NCI-H2196 (cell line): ENCODE measurements around the gene COX10.
"Not testable (repeated sequence)": the region's sequence is repeated elsewhere in the genome, so short reads cannot be mapped to it uniquely, and the experiment has no call there.

Experiments
- DNase-seq: peaks from one replicate; lab custom pipeline; 2025; ENCODE audit not compliant: unreplicated experiment; lab: John Stamatoyannopoulos, UW

The COX10 gene

GRCh38 chr17:14169287-14169686 is 100.0 kb downstream of the COX10 start:
- DNase-seq = no peak

GRCh38 chr17:14169901-14170300 is 100.6 kb downstream of the COX10 start:
- no peak for DNase-seq

- DNase-seq = not testable (repeated sequence)
These were observed 107.7 kb downstream of the COX10 start for GRCh38 chr17:14176989-14177388.

- DNase-seq = not testable (repeated sequence)
These were observed 108.5 kb downstream of the COX10 start for GRCh38 chr17:14177801-14178200.

- DNase-seq = not testable (repeated sequence)
These were observed 110.6 kb downstream of the COX10 start for GRCh38 chr17:14179951-14180350.

GRCh38 chr17:14182084-14182483 is 112.8 kb downstream of the COX10 start:
- not testable (repeated sequence) for DNase-seq

DNA sequence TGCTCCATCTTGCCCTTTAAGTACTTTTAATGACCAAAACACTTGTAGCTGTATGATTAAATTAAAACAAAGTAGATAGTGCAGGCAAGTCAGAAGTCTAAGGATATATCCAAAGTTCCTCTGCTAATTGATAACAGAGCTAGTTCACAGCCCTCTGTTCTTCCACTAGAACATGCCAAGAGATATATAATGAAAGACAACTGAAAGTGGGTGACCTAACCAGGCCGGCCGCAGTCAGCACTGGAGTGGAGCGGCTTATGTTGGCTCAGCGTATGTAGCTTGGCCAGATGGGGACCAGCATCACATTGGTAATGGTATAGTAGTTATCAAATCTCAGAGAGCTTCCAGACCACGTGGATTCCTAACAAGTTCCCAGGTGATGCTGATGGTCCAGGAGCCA is 115.2 kb downstream of the COX10 start:
- DNase-seq = not testable (repeated sequence)

DNA sequence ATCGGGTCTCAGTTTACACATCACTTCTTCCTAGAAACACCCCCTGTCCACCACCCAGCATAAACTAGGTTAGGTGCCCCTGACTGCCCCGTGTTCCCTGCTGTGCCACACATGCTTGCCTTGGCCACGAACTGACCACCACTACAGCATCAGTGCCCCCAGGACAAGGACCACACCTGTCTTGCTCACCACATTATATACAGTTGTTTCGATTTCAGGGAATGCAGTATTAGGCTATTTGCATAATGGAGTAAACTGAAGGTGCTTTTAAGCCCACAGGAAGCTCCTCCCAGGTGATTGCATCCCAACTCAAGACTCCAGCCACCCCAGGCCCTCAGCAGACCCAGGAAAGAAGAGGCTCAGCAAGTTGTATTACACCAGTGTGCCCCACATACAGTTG is 117.1 kb downstream of the COX10 start:
- not testable (repeated sequence) for DNase-seq

DNA sequence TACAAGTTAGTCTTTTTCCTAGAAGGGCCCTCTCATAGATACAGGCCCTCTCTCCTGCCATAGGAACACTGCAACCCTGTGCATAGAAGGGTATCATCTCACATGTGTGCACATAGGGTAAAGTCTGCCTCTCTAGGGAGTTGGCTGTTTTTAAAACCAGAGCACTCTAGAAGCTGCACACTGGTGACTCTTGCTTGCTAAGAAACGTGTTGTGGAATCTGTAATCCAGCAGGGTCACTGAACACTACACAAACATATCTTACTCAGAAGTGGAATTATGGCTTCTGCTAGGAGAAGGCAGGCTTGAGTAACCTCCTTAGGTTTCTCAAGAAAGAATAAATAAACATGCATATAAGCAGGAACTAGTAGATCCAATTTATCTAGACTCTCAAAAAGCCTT is 121.5 kb downstream of the COX10 start:
- DNase-seq = not testable (repeated sequence)

GRCh38 chr17:14191469-14191868 is 122.2 kb downstream of the COX10 start:
- DNase-seq = not testable (repeated sequence)

GRCh38 chr17:14192039-14192438 is 122.7 kb downstream of the COX10 start:
- not testable (repeated sequence) for DNase-seq

GRCh38 chr17:14192636-14193344 is 123.5 kb downstream of the COX10 start:
- DNase-seq = not testable (repeated sequence)

DNA sequence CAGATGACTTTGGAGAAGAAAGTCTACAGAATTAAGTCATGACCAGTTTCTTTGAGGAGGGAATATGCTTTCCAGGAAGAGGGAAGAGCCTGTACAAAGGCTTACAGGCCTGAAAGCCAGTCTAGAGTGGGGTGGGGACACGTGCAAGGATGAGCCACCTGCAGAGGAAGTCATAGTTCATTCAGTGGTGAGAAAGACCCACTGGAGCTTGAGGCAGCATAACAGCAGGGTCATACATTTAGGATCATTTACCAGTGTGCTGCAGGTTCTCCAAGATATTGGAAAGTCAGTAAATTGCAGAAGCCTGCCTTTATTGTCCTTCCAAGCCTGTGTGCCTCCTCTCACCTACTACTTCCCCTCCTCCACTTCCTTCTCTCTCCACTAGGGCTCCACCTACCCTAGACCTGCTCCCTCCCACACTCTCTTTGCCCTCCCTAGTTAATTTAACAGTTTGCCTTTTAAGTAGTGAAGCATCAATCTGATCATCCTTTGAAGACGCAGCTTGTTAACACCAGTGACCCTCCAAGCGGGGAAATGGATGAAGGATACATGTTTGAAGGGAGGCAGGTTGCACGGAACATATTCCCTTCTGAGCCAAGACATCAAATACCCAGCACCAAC is 127.2 kb downstream of the COX10 start:
- no peak for DNase-seq

DNA sequence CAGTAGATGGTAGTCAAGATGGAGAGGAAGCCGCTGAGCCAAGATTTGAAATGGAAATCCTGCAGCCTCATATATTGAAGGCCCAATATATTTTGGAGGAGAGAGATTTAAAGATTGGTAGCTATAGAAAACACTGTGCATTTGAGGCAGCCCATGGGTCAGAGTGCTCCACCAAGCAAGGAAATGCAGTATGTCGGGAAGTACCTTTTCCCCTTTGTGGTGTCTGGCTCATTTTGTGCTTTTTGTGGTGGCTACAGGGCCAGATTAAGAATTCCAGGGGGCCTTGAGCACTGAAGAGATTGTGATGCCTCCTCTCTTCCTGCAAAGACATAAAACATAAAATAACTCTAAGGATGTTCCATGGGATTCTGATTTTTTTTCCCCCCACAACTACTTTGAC is 127.8 kb downstream of the COX10 start:
- no peak for DNase-seq

- no peak for DNase-seq
These were observed 128.3 kb downstream of the COX10 start for GRCh38 chr17:14197586-14197985.

DNA sequence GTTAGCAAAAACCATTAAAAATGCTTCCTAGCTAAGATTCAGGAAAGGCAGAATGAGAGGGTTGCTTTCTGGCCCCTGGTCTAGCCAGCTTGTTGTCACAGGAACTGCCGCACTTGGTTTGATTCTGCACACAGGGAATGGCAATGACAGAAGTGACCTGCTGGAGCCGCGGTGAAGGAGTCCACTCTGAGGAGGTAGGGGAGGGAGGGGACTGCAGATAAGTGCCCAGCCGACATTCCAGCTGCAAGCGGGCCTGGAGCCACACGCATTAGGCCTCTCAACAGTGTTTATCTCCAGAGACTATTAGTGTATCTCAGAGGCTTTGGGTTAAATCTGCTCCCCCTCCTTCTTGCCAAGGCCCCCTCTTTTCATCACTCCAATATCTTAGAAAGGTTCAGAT is 128.7 kb downstream of the COX10 start:
- no peak for DNase-seq

GRCh38 chr17:14198575-14198974 is 129.3 kb downstream of the COX10 start:
- no peak for DNase-seq

DNA sequence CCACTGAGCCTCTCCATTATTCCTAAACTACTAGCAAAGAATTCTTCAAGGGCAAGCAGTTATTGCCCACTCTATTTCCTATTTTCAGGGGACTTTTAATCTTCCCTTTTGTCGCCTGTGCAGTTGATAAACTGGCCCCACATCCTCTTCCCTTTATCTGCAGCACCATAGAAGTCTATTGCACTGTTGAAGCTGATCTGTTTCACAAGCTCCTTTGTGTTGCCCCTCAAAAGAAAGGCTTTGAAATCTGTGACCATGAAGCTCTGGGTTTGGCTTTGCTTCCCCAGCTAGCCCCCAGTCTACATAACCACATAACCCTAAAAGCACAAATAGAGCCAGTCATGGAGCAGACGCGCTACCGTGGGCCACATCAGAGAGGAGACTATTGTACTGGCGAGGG is 130.3 kb downstream of the COX10 start:
- no peak for DNase-seq

GRCh38 chr17:14200354-14200753 is 131.1 kb downstream of the COX10 start:
- no peak for DNase-seq

GRCh38 chr17:14201021-14201987 is 132.0 kb downstream of the COX10 start:
- DNase-seq = no peak

DNA sequence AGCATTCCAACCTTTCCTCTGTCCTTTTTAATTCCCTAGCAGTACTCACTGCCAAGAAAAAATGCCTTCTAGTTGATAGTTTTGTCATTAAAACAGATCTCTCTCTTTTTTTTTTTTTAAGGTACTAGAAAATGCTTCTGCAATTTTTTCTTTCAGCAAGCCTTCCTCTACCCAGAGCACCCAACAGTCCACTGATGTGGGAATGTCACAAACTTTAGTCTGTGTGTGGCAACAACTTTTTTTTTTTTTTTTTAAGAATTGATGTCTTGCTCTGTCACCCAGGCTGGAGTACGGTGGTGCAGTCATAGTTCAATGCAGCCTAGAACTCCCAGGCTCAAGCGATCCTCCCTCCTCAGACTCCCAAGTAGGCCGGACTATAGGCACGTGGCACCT is 132.7 kb downstream of the COX10 start:
- DNase-seq = no peak
